Lung (tissue), 12 donors: Measurements from ENCODE around the gene DDX24. TPM values are rescaled to one million over a fixed set of nuclear protein-coding genes. Genes with fewer than 3 reads are reported as not detected.

ENCODE experiments used
- ATAC-seq: fragments of 200-7000 bp; cut with Tn5 transposase; one replicate; pipeline ENCODE4 v1.9.1; 2020; ENCODE audit warnings: moderate number of reproducible peaks; ENCODE audit not compliant: insufficient read depth, low FRiP score
- DNase-seq, 3 donors: peaks; one replicate each; pipeline ENCODE4 v3.0.0-alpha.2; 2013 to 2017
- H3K27ac ChIP-seq, 2 donors: one replicate each; pipeline ENCODE4 v1.5.1; 2013; ENCODE audit warnings: mild to moderate bottlenecking in 2 of 2, moderate library complexity in 2 of 2, control low read depth in 1 of 2, inconsistent platforms in 1 of 2, low read depth in 1 of 2, low read length in 1 of 2
- H3K27me3 ChIP-seq, 3 donors: one replicate each; pipeline ENCODE4 v1.5.1; 2013; ENCODE audit warnings: low read length in 2 of 3; ENCODE audit not compliant: control insufficient read depth in 3 of 3, insufficient read depth in 3 of 3
- H3K36me3 ChIP-seq, 4 donors: one replicate each; pipeline ENCODE4 v1.5.1; 2013; ENCODE audit warnings: low read length in 4 of 4, mild to moderate bottlenecking in 1 of 4, moderate library complexity in 1 of 4; ENCODE audit not compliant: control insufficient read depth in 4 of 4, insufficient read depth in 4 of 4
- H3K4me1 ChIP-seq, 5 donors: one replicate each; pipeline ENCODE4 v1.5.1; 2013; ENCODE audit warnings: low read length in 5 of 5, mild to moderate bottlenecking in 2 of 5, moderate library complexity in 1 of 5; ENCODE audit not compliant: control insufficient read depth in 5 of 5, insufficient read depth in 5 of 5
- H3K4me3 ChIP-seq: one replicate; pipeline ENCODE4 v1.5.1; 2013; ENCODE audit warnings: mild to moderate bottlenecking, control low read depth, moderate library complexity
- H3K9ac ChIP-seq, 2 donors: one replicate each; pipeline ENCODE4 v1.5.1; 2013; ENCODE audit warnings: low read length in 2 of 2, control low read depth in 1 of 2; ENCODE audit not compliant: insufficient read depth in 1 of 2
- H3K9me3 ChIP-seq, 4 donors: one replicate each; pipeline ENCODE4 v1.5.1; 2013; ENCODE audit warnings: low read length in 3 of 4, mild to moderate bottlenecking in 1 of 4, moderate library complexity in 1 of 4; ENCODE audit not compliant: control insufficient read depth in 4 of 4, insufficient read depth in 3 of 4
- CTCF ChIP-seq: IDR thresholded peaks from 2 replicates; pipeline ENCODE4 v1.5.1; 2012; ENCODE audit warnings: mild to moderate bottlenecking; ENCODE audit errors: control extremely low read depth, extremely low read depth
- WGBS, 2 donors: extraction: QIAGEN DNeasy Blood & Tissue Kit; methylation state at CpG; one replicate each; pipeline ENCODE4 v1.1.7; 2013; 5-methylcytosine and 5-hydroxymethylcytosine counted together
- polyA plus RNA-seq, 2 donors: library from polyadenylated mRNA; stranded (reverse); fragments of 200-250 nt; gene quantifications; one replicate each; pipeline ENCODE4 v1.2.1, GENCODE V29; 2013
- total RNA-seq, 2 donors: library from RNA; depleted of rRNA in 1 of 2; stranded (reverse); fragments of >200 nt in 1 of 2; gene quantifications; one replicate each; pipeline ENCODE4 v1.2.1, GENCODE V29; 2014 to 2021
- donor health status: control.
- donor health status: control.
- donor health status: Bipolar disorder and iron deficiency.
- donor health status: healthy.
- donor health status: DM: yes; HTN: yes; CAD: no.

Gene DDX24
- total and polyA plus RNA-seq, 4 donors = 78.4 to 138 (median 107) TPM

- DNase-seq (no peak), ATAC-seq (no peak)
- Histone ChIP-seq H3K9me3 (no peaks in the 10 kb centered on the region), H3K4me1 (peaks cover 0 to 7% (median 0%) of the 10 kb centered on the region in 5 donors), H3K27me3 (no peaks in the 10 kb centered on the region), H3K4me3 (no peak overlapping the region), H3K27ac (no peak overlapping the region), H3K9ac (no peak overlapping the region), H3K36me3 (peaks cover 0 to 3% (median 0%) of the 10 kb centered on the region in 4 donors)
- TF ChIP-seq CTCF = no peak
- WGBS, 2 donors = 93 to 96% methylated on average over 8 of the region's 8 CpGs
These were observed 49.7 kb downstream of the DDX24 start for GRCh38 chr14:94031161-94031882.

GRCh38 chr14:94030571-94030970 is 50.4 kb downstream of the DDX24 start:
- no peak for TF ChIP-seq CTCF
- Histone ChIP-seq H3K36me3 (peaks cover 0 to 3% (median 0%) of the 10 kb centered on the region in 4 donors), H3K27ac (no peak overlapping the region), H3K9ac (no peak overlapping the region), H3K27me3 (no peaks in the 10 kb centered on the region), H3K9me3 (no peaks in the 10 kb centered on the region), H3K4me1 (peaks cover 0 to 7% (median 0%) of the 10 kb centered on the region in 5 donors), H3K4me3 (no peak overlapping the region)
- DNase-seq (no peak), ATAC-seq (no peak)
- WGBS, 2 donors = 87 to 90% methylated on average over 14 of the region's 14 CpGs

DNA sequence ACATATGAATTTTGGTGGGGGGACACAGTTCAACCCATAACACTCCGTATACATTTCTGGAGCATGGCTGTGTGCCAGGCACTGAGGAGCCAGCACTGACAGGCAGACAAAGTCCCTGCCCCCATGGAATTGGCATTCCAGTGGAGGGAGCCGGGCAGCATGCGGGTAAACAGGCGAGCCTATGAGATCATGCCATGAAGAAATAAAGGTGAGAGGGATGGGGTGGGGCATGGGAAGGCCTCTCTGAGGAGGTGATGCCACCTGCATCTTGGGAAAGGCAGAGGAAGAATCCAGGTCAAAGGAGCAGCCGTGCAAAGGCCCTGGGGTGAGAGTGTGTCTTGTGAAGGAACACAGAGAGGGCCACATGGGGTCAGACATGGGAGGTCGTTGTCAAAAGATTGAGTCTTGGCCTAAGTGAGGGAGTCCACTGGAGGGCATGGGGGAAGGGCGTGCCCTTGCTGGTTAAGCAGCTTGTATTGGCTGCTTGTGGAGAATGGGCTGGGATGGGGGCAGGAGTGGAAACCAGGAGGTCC is 51.3 kb downstream of the DDX24 start:
- H3K27me3 ChIP-seq = no peaks in the 10 kb centered on the region
- TF ChIP-seq CTCF = no peak
- no peak overlapping the region for H3K27ac ChIP-seq
- peaks cover 0 to 7% (median 0%) of the 10 kb centered on the region in 5 donors for H3K4me1 ChIP-seq
- ATAC-seq (no peak), DNase-seq (no peak)
- H3K9me3 ChIP-seq = no peaks in the 10 kb centered on the region
- no peak overlapping the region for H3K4me3 ChIP-seq
- whole genome bisulfite sequencing, 2 donors = 88 to 92% methylated on average over 7 of the region's 7 CpGs
- H3K36me3 ChIP-seq = peaks cover 0 to 3% (median 0%) of the 10 kb centered on the region in 4 donors
- H3K9ac ChIP-seq = no peak overlapping the region
